Subcutaneous adipose tissue (tissue), 4 donors: Measurements from ENCODE around the gene PHF19. TPM values are rescaled to one million over a fixed set of nuclear protein-coding genes. Genes with fewer than 3 reads are reported as not detected.

Experiments
- total RNA-seq, 4 donors: library from RNA; depleted of rRNA; stranded (reverse); fragments of >200 nt; gene quantifications; one replicate each; pipeline ENCODE4 v1.1.0, GENCODE V29; 2016
- TF ChIP-seq, protein P1 (sequence below): fragments of 450-650 bp; IDR thresholded peaks from one replicate; pipeline ENCODE4 v1.5.1; 2016; ENCODE audit warnings: low read depth, mild to moderate bottlenecking, control low read depth, antibody characterized with exemption, moderate library complexity

PHF19 gene
- total RNA-seq, 4 donors from 2014 or later, result 11.6 to 36.7 (median 17.3) TPM

- TF ChIP-seq, protein P1, sequence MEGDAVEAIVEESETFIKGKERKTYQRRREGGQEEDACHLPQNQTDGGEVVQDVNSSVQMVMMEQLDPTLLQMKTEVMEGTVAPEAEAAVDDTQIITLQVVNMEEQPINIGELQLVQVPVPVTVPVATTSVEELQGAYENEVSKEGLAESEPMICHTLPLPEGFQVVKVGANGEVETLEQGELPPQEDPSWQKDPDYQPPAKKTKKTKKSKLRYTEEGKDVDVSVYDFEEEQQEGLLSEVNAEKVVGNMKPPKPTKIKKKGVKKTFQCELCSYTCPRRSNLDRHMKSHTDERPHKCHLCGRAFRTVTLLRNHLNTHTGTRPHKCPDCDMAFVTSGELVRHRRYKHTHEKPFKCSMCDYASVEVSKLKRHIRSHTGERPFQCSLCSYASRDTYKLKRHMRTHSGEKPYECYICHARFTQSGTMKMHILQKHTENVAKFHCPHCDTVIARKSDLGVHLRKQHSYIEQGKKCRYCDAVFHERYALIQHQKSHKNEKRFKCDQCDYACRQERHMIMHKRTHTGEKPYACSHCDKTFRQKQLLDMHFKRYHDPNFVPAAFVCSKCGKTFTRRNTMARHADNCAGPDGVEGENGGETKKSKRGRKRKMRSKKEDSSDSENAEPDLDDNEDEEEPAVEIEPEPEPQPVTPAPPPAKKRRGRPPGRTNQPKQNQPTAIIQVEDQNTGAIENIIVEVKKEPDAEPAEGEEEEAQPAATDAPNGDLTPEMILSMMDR, result no peak
Measured at GRCh38 chr9:120910643-120911042, 33.7 kb upstream of the PHF19 start.

DNA sequence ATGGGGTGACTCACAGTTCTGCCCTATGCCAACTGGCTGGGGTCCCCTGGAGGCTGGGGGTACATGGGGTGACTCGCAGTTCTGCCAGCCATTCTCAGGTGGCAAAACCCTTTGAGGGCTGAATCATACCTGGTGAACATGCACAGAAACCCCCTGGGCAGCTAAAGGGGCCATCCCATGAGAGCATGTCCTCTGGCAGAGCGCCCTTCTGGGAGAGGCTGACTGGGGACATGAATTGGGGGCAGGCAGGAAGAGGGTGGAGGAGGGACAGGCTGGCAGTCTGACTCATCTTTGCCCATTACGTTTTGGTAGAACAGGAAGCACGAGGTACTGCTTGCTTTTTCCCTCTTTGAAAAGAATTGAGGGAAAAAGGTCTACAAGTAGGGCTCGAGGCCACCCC, 32.9 kb upstream of the PHF19 start:
- TF ChIP-seq, protein P1, result no peak

- TF ChIP-seq, protein P1, result no peak
Measured at GRCh38 chr9:120905315-120906164, 28.6 kb upstream of the PHF19 start.

DNA sequence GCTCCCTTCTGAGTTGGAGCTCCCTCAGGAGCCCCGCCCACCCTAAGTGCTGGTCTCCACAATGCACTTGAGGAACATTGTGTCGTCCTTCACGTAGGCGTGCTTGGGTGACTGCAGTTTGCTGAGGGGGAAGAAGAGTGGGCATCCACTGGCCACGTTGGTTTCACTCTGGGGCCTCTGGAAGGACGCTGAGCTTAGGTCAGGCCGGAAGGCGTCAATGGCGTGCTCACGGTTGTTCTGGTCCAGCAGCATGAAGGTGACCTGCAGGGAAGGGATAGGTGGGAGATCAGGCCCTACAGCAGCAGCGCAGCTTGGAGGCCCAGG, 28.0 kb upstream of the PHF19 start:
- TF ChIP-seq, protein P1, result no peak

- TF ChIP-seq, protein P1, result no peak
Measured at GRCh38 chr9:120904061-120904977, 27.3 kb upstream of the PHF19 start.

DNA sequence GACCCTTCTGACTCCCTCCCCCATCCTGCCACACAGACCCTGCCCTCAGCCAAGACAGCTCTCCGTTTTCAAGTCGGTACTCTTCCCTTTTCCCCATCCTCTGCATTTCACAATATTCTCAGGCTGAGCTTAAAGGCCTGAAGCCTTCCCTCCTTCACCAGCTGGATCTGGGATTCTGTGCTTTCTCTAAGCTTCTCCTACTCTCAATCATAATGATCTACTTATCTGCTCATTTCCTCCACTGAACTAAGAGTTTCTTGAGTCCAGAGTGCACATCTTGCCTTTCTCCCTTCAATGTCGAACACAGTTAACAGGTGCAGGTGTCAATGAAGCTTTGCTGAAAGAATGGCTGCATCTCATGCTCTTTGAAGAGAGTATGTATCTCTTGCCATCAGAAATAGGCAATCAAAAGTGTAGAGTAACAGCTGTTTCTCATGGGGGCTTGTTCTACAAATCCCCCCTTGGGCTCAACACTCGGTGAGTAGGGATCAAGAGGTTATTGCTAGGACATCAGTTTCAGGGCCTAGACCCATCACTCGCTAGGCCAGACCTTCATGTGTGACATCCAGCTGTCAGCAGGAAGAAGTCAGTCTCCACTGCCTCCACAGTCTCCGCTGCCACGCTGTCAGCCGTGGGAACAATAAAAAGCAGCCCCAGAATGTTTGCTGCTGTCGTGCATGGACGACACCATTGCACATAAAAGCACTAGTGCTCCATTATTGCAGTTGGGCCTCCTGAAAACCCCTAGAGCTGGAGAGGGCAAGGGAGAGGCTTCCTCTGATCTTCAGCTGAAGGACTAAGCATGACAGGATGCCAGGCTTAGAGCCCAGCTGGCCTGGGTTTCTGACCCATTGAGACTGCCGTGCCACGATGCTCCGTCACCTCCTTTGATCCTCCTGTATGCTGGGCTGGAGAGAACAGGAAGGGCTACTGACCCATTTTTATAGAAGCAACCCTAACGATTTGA, 25.9 kb upstream of the PHF19 start:
- TF ChIP-seq, protein P1, result no peak
